Esophagus (tissue), 2 donors: ENCODE data around the gene AKAP5. TPM values are rescaled to one million over a fixed set of nuclear protein-coding genes. Genes with fewer than 3 reads are reported as not detected.

ENCODE experiments used
- H3K27ac ChIP-seq, 2 donors: one replicate each; pipeline ENCODE4 v1.5.1; 2013; ENCODE audit warnings: low read depth in 2 of 2, mild to moderate bottlenecking in 2 of 2, inconsistent platforms in 1 of 2, low read length in 1 of 2, moderate library complexity in 1 of 2
- H3K27me3 ChIP-seq, 2 donors: one replicate each; pipeline ENCODE4 v1.6.1; 2013; ENCODE audit warnings: low read length in 2 of 2, control low read depth in 1 of 2, mild to moderate bottlenecking in 1 of 2; ENCODE audit not compliant: insufficient read depth in 2 of 2, control insufficient read depth in 1 of 2
- H3K36me3 ChIP-seq, 2 donors: one replicate each; pipeline ENCODE4 v1.6.1; 2013; ENCODE audit warnings: low read length in 1 of 2; ENCODE audit not compliant: control insufficient read depth in 2 of 2, insufficient read depth in 2 of 2
- H3K4me1 ChIP-seq, 2 donors: one replicate each; pipeline ENCODE4 v1.6.1; 2013; ENCODE audit warnings: low read length in 1 of 2; ENCODE audit not compliant: control insufficient read depth in 2 of 2, insufficient read depth in 2 of 2
- H3K4me3 ChIP-seq, 2 donors: one replicate each; pipeline ENCODE4 v1.5.1; 2013; ENCODE audit warnings: low read length in 2 of 2, mild to moderate bottlenecking in 2 of 2, low read depth in 1 of 2, moderate library complexity in 1 of 2
- H3K9me3 ChIP-seq, 2 donors: one replicate each; pipeline ENCODE4 v1.6.1; 2013; ENCODE audit warnings: mild to moderate bottlenecking in 2 of 2, low read depth in 1 of 2, low read length in 1 of 2, moderate library complexity in 1 of 2; ENCODE audit not compliant: control insufficient read depth in 2 of 2, insufficient read depth in 1 of 2
- WGBS, 2 donors: extraction: QIAGEN DNeasy Blood & Tissue Kit; methylation state at CpG; one replicate each; pipeline ENCODE4 v1.1.7; 2013; 5-methylcytosine and 5-hydroxymethylcytosine counted together
- polyA plus RNA-seq, 2 donors: library from polyadenylated mRNA; stranded (reverse); fragments of 200-250 nt; gene quantifications; one replicate each; pipeline ENCODE4 v1.2.3, GENCODE V29; 2013
- donor health status: healthy with polysubstance abuse.
- donor health status: Bipolar disorder and iron deficiency.

The AKAP5 gene
- polyA plus RNA-seq, 2 donors, result 0.04 to 0.06 TPM

DNA sequence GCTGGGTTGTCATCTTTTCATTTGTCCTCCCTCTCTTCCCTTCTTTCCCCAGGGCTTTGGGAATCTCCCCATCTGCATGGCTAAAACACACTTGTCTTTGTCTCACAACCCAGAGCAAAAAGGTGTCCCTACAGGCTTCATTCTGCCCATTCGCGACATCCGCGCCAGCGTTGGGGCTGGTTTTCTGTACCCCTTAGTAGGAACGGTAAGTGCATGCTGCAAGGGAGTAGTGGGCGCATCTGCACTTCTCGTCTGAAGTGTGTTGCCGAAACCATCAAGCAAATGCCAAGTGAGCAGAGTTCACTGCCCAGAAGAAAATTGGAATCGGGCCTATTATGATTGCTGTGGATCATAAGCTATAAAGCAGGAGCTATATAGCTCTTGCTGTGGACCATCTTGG lies 10.6 kb upstream of the AKAP5 start:
- Histone ChIP-seq H3K4me1 (no peaks in the 10 kb centered on the region), H3K27me3 (no peaks in the 10 kb centered on the region), H3K4me3 (no peak overlapping the region), H3K27ac (no peak overlapping the region), H3K9me3 (no peaks in the 10 kb centered on the region), H3K36me3 (peaks cover 4 to 9% of the 10 kb centered on the region in 2 donors)
- WGBS, 2 donors, result 96% methylated on average over 10 of the region's 10 CpGs

- H3K27me3 ChIP-seq, result no peaks in the 10 kb centered on the region
- H3K4me1 ChIP-seq, result no peaks in the 10 kb centered on the region
- 75 to 77% methylated on average over 4 of the region's 4 CpGs for WGBS, 2 donors
- no peaks in the 10 kb centered on the region for H3K9me3 ChIP-seq
- H3K27ac ChIP-seq, result no peak overlapping the region
- H3K4me3 ChIP-seq, result no peak overlapping the region
- H3K36me3 ChIP-seq, result peaks cover 0 to 2% of the 10 kb centered on the region in 2 donors
Measured at GRCh38 chr14:64459405-64460136, 5.7 kb upstream of the AKAP5 start.

DNA sequence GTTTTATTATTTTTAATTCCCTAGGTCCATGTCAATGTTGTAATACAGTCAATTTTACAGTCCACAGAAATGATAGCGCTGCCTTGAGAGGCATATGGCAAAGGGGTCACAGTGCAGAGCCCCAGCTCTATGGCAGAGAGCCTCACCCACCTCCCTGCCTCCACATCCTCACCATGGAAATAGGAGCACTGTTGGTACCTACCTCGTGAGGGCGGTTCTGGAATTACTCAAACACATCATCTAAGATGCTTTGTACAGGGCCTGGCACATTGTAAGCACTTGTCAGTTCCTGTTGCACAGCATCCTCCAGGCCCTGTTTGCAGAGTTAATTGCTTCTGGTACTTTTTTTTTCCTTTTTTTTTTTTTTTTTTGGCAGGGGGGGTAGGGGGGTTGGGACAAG lies 4.1 kb upstream of the AKAP5 start:
- H3K4me1 ChIP-seq, result no peaks in the 10 kb centered on the region
- H3K27me3 ChIP-seq, result no peaks in the 10 kb centered on the region
- H3K4me3 ChIP-seq, result no peak overlapping the region
- no peaks in the 10 kb centered on the region for H3K9me3 ChIP-seq
- no peak overlapping the region for H3K27ac ChIP-seq
- WGBS, 2 donors, result 86 to 87% methylated on average over 3 of the region's 3 CpGs
- no peaks in the 10 kb centered on the region for H3K36me3 ChIP-seq

- 85 to 93% methylated on average over 2 of the region's 2 CpGs for WGBS, 2 donors
- Histone ChIP-seq H3K27me3 (no peaks in the 10 kb centered on the region), H3K4me1 (no peaks in the 10 kb centered on the region), H3K4me3 (no peak overlapping the region), H3K9me3 (no peaks in the 10 kb centered on the region), H3K36me3 (no peaks in the 10 kb centered on the region), H3K27ac (no peak overlapping the region)
Measured at GRCh38 chr14:64463195-64463594, 2.1 kb upstream of the AKAP5 start.

DNA sequence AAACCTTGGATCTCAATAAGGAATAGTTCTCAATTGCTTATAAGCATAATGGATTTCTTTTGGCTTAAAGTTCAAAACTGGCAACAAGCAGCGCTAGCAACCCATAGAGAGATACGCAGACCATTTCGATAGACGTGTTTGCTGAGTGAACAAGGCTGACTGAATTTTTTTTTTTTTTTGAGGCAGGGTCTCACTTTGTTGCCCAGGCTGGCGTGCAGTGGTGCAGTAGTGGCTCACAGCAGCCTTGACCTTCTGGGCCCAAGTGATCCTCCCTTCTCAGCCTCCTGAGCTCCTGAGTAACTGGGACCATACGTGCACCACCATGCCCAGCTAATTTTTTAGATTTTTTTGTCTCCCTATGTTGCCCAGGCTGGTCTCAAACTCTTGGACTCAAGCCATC lies 1.4 kb upstream of the AKAP5 start:
- H3K27ac ChIP-seq, result no peak overlapping the region
- H3K9me3 ChIP-seq, result no peaks in the 10 kb centered on the region
- no peaks in the 10 kb centered on the region for H3K27me3 ChIP-seq
- H3K36me3 ChIP-seq, result no peaks in the 10 kb centered on the region
- H3K4me3 ChIP-seq, result no peak overlapping the region
- no peaks in the 10 kb centered on the region for H3K4me1 ChIP-seq
- 93% methylated on average over 6 of the region's 6 CpGs for WGBS, 2 donors

GRCh38 chr14:64464651-64465050 lies 648 bp upstream of the AKAP5 start:
- no peaks in the 10 kb centered on the region for H3K27me3 ChIP-seq
- H3K27ac ChIP-seq, result no peak overlapping the region
- no peaks in the 10 kb centered on the region for H3K9me3 ChIP-seq
- no peaks in the 10 kb centered on the region for H3K4me1 ChIP-seq
- peak overlapping the region in 1 of 2 donors; percentile 72 for H3K4me3 ChIP-seq
- H3K36me3 ChIP-seq, result no peaks in the 10 kb centered on the region
- WGBS, 2 donors, result 13 to 18% methylated on average over 6 of the region's 6 CpGs

DNA sequence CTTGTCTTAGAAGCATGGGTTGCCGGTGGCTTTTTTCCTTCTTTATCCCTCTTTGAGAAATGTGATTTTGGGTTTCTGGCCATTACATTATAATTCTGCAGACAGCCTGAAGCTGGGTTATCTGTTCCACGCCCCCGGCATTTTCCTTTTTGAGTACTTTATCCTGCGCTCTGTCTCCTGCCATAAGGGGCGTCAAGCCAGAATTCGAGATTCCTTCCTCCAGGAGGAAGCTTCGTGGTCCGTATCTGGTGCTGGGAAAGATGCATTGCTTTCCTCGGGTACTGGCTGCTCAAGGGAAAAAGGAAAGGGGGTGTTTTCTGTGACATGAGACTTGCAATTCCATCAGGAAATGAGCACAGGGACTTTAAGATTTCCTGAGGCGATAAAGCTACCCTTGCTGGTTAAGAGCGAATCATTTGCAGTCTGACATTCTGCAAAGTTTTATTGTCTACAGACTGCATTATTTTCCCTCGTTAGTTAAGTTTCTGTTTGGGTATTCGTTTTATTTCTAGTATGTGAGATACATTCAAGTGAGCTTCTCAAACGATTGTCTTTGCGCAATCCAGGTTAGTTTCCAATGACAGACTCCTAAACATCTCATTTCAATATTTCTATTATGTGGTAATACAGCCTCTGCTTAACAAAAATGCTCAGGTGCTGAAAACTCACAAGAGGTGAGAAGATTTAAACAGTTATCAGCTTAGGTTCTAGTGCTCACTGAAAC lies 694 bp downstream of the AKAP5 start:
- WGBS, 2 donors, result 9 to 11% methylated on average over 15 of the region's 15 CpGs
- Histone ChIP-seq H3K27ac (peak overlapping the region in 1 of 2 donors; percentile 45), H3K4me3 (peak overlapping the region; percentile 57 to 72)

DNA sequence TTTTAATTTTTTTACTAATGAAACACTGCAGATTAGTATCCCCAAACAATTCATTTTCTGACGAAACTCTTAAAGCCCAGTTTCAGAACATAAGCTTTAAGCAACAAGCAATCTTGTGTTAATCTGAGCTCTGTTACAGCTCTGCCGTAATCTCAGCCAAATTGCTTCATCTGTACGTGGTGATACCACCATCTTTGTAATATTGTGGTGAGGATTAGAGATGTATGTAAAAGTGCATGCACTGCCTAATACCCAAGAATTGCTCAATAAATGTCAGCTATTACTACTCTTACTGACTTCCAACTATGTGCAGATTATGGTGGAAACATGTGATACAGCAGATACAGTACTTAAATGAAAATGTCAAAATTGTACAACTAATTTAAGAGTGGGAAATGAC lies 1.8 kb downstream of the AKAP5 start:
- no peaks in the 10 kb centered on the region for H3K4me1 ChIP-seq
- H3K36me3 ChIP-seq, result no peaks in the 10 kb centered on the region
- H3K4me3 ChIP-seq, result no peak overlapping the region
- H3K9me3 ChIP-seq, result no peaks in the 10 kb centered on the region
- WGBS, 2 donors, result 76 to 81% methylated on average over 3 of the region's 3 CpGs
- no peaks in the 10 kb centered on the region for H3K27me3 ChIP-seq
- no peak overlapping the region for H3K27ac ChIP-seq

More for the DNA sequence above, 694 bp downstream of the AKAP5 start:
- H3K27me3 ChIP-seq, result no peaks in the 10 kb centered on the region
- no peaks in the 10 kb centered on the region for H3K36me3 ChIP-seq
- no peaks in the 10 kb centered on the region for H3K9me3 ChIP-seq
- no peaks in the 10 kb centered on the region for H3K4me1 ChIP-seq

GRCh38 chr14:64467566-64467965 lies 2.3 kb downstream of the AKAP5 start:
- Histone ChIP-seq H3K27ac (no peak overlapping the region), H3K9me3 (no peaks in the 10 kb centered on the region), H3K36me3 (no peaks in the 10 kb centered on the region), H3K4me3 (no peak overlapping the region), H3K27me3 (no peaks in the 10 kb centered on the region), H3K4me1 (no peaks in the 10 kb centered on the region)

DNA sequence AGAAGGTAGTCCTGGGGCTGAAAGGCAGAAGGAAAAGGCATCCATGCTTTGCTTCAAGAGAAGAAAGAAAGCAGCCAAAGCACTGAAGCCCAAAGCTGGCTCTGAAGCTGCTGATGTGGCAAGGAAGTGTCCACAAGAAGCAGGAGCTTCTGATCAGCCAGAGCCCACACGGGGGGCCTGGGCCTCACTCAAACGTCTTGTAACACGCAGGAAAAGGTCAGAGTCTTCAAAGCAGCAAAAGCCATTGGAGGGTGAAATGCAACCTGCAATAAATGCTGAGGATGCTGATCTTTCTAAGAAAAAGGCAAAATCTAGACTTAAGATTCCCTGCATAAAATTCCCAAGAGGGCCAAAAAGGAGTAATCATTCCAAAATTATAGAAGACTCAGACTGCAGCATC lies 3.2 kb downstream of the AKAP5 start:
- H3K27me3 ChIP-seq, result no peaks in the 10 kb centered on the region
- 69 to 75% methylated on average over 3 of the region's 3 CpGs for WGBS, 2 donors
- H3K4me1 ChIP-seq, result no peaks in the 10 kb centered on the region
- H3K27ac ChIP-seq, result no peak overlapping the region
- H3K36me3 ChIP-seq, result no peaks in the 10 kb centered on the region
- H3K4me3 ChIP-seq, result no peak overlapping the region
- H3K9me3 ChIP-seq, result no peaks in the 10 kb centered on the region
